Parathyroid adenoma (tissue), 2 donors: Measurements from ENCODE around the gene KEL.

Experiments
- H2AFZ ChIP-seq: fragments of 300-600 bp; sonication (generic); one replicate; pipeline ENCODE4 v1.7.0; 2017; ENCODE audit warnings: antibody characterized with exemption, mild to moderate bottlenecking
- H3K27ac ChIP-seq: fragments of 300-600 bp; sonication (generic); one replicate; pipeline ENCODE4 v1.7.0; 2017
- H3K27me3 ChIP-seq: fragments of 300-600 bp; sonication (generic); one replicate; pipeline ENCODE4 v1.7.0; 2017; ENCODE audit warnings: low read length; ENCODE audit not compliant: control insufficient read depth, insufficient read depth
- H3K36me3 ChIP-seq: fragments of 300-600 bp; sonication (generic); one replicate; pipeline ENCODE4 v1.7.0; 2017; ENCODE audit warnings: low read length; ENCODE audit not compliant: control insufficient read depth, insufficient read depth
- H3K4me1 ChIP-seq: fragments of 300-600 bp; sonication (generic); one replicate; pipeline ENCODE4 v1.7.0; 2017; ENCODE audit warnings: control low read depth
- H3K4me2 ChIP-seq: fragments of 300-600 bp; sonication (generic); one replicate; pipeline ENCODE4 v1.7.0; 2017; ENCODE audit warnings: low read length
- H3K4me3 ChIP-seq: fragments of 300-600 bp; sonication (generic); one replicate; pipeline ENCODE4 v1.7.0; 2017; ENCODE audit warnings: low read depth, low read length
- H3K79me2 ChIP-seq: fragments of 300-600 bp; sonication (generic); one replicate; pipeline ENCODE4 v1.7.0; 2017; ENCODE audit warnings: control low read depth
- H3K9ac ChIP-seq: fragments of 300-600 bp; sonication (generic); one replicate; pipeline ENCODE4 v1.7.0; 2017; ENCODE audit warnings: mild to moderate bottlenecking
- H3K9me3 ChIP-seq: fragments of 300-600 bp; sonication (generic); one replicate; pipeline ENCODE4 v1.7.0; 2017; ENCODE audit warnings: low read length; ENCODE audit not compliant: control insufficient read depth
- CTCF ChIP-seq: fragments of 300-600 bp; sonication (generic); IDR thresholded peaks from one replicate; pipeline ENCODE4 v1.7.0; 2017; ENCODE audit warnings: antibody characterized with exemption, mild to moderate bottlenecking
- donor health status: primary hyperparathyroidism.

KEL gene

GRCh38 chr7:142896741-142897379, 65.3 kb downstream of the KEL start:
- no peak overlapping the region for H3K4me2 ChIP-seq
- no peak overlapping the region for H3K4me3 ChIP-seq
- H3K36me3 ChIP-seq: no peaks in the 10 kb centered on the region
- H3K79me2 ChIP-seq: no peaks in the 10 kb centered on the region
- H3K27ac ChIP-seq: no peak overlapping the region
- H3K4me1 ChIP-seq: no peaks in the 10 kb centered on the region
- no peaks in the 10 kb centered on the region for H3K9me3 ChIP-seq
- no peaks in the 10 kb centered on the region for H3K27me3 ChIP-seq
- no peak for TF ChIP-seq CTCF
- H3K9ac ChIP-seq: no peak overlapping the region
- no peak overlapping the region for H2AFZ ChIP-seq

- no peak overlapping the region for H2AFZ ChIP-seq
- no peak overlapping the region for H3K4me2 ChIP-seq
- no peak overlapping the region for H3K4me3 ChIP-seq
- no peak overlapping the region for H3K27ac ChIP-seq
- H3K9ac ChIP-seq: no peak overlapping the region
- no peaks in the 10 kb centered on the region for H3K79me2 ChIP-seq
- no peaks in the 10 kb centered on the region for H3K4me1 ChIP-seq
- no peak for TF ChIP-seq CTCF
- H3K36me3 ChIP-seq: no peaks in the 10 kb centered on the region
- no peaks in the 10 kb centered on the region for H3K9me3 ChIP-seq
- H3K27me3 ChIP-seq: no peaks in the 10 kb centered on the region
These were observed 66.0 kb downstream of the KEL start for GRCh38 chr7:142896151-142896550.

GRCh38 chr7:142894985-142895593, 67.1 kb downstream of the KEL start:
- no peak for TF ChIP-seq CTCF
- Histone ChIP-seq H3K4me3 (no peak overlapping the region), H3K79me2 (no peaks in the 10 kb centered on the region), H2AFZ (no peak overlapping the region), H3K4me2 (no peak overlapping the region), H3K27ac (no peak overlapping the region), H3K9ac (no peak overlapping the region), H3K36me3 (no peaks in the 10 kb centered on the region), H3K4me1 (no peaks in the 10 kb centered on the region), H3K27me3 (no peaks in the 10 kb centered on the region), H3K9me3 (no peaks in the 10 kb centered on the region)

- no peak overlapping the region for H2AFZ ChIP-seq
- H3K4me2 ChIP-seq: no peak overlapping the region
- H3K27me3 ChIP-seq: no peaks in the 10 kb centered on the region
- no peak overlapping the region for H3K9ac ChIP-seq
- no peaks in the 10 kb centered on the region for H3K9me3 ChIP-seq
- H3K79me2 ChIP-seq: no peaks in the 10 kb centered on the region
- no peak overlapping the region for H3K4me3 ChIP-seq
- no peak overlapping the region for H3K27ac ChIP-seq
- no peak for TF ChIP-seq CTCF
- H3K4me1 ChIP-seq: no peaks in the 10 kb centered on the region
- H3K36me3 ChIP-seq: no peaks in the 10 kb centered on the region
These were observed 67.8 kb downstream of the KEL start for GRCh38 chr7:142894112-142894984.
